Colonic mucosa (tissue), 4 donors: ENCODE measurements around the gene OR4K17. TPM values are rescaled to one million over a fixed set of nuclear protein-coding genes. Genes with fewer than 3 reads are reported as not detected.
"Not testable (repeated sequence)": the region's sequence is repeated elsewhere in the genome, so short reads cannot be mapped to it uniquely, and the experiment has no call there.

ENCODE experiments used
- DNase-seq: peaks from one replicate; pipeline ENCODE4 v3.0.0-alpha.2; 2020
- H3K27ac ChIP-seq: fragments of 200-600 bp; one replicate; pipeline ENCODE4 v1.8.0; 2021
- H3K27me3 ChIP-seq: fragments of 200-600 bp; one replicate; pipeline ENCODE4 v1.8.0; 2021
- H3K36me3 ChIP-seq: fragments of 200-600 bp; one replicate; pipeline ENCODE4 v1.8.0; 2021
- H3K4me1 ChIP-seq: fragments of 200-600 bp; one replicate; pipeline ENCODE4 v1.8.0; 2021; ENCODE audit warnings: mild to moderate bottlenecking
- H3K4me3 ChIP-seq: fragments of 200-600 bp; one replicate; pipeline ENCODE4 v1.8.0; 2021
- H3K9ac ChIP-seq, 2 donors: one replicate each; pipeline ENCODE4 v1.7.0; 2013; ENCODE audit warnings: control low read depth in 2 of 2, low read depth in 2 of 2, low read length in 2 of 2
- H3K9me3 ChIP-seq: fragments of 200-600 bp; one replicate; pipeline ENCODE4 v1.8.0; 2021
- intact Hi-C: fragments of 100-400 bp; cut with DNase I; formaldehyde crosslinking; loops from one replicate; pipeline ENCODE4 v1.14.1; 2022
- total RNA-seq, 2 donors: library from RNA; stranded (reverse); fragmentation: NEBNext Ultra II Directional in 1 of 2; extraction: Animal tissue kit (Norgen Biotek cat#: 25700) in 1 of 2; gene quantifications; one replicate each; pipeline ENCODE4 v1.2.1, GENCODE V29; 2021
- TF ChIP-seq, protein P1 (sequence below): fragments of 200-600 bp; IDR thresholded peaks from one replicate; pipeline ENCODE4 v1.8.0; 2022; ENCODE audit warnings: antibody characterized with exemption, mild to moderate bottlenecking
- donor health status: healthy.
- donor health status: DM: no; HTN: no; CAD: no.
- donor health status: DM: no; HTN: no; CAD: no.

OR4K17 gene, protein sequence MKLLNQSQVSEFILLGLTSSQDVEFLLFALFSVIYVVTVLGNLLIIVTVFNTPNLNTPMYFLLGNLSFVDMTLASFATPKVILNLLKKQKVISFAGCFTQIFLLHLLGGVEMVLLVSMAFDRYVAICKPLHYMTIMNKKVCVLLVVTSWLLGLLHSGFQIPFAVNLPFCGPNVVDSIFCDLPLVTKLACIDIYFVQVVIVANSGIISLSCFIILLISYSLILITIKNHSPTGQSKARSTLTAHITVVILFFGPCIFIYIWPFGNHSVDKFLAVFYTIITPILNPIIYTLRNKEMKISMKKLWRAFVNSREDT
- total RNA-seq = not detected

DNA sequence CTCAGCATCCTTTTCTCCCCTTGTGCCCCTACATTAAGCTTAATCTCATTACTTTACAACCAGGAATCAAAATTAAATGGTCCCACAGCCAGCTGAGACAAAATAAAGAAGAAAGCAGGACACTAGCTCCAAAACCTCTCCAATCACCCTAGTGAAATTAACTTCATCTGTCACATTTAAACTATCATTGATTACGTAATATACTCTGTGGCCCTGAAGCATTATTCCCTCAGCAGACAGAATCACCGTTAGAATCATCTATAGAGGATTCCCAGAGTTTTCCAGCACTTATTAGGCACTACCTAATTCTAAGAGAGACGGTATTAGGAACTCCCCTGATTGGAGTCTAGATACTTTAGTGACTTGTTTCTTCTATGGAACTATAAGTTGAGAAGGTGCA lies at the start of gene OR4K17:
Gene OR4K17, plus strand, starts transcription at position 302 of the 400 bp plus-strand sequence. CDS start 6,761 bp downstream, outside the sequence.
- no peaks in the 10 kb centered on the region for H3K9me3 ChIP-seq
- no peaks in the 10 kb centered on the region for H3K4me1 ChIP-seq
- no peak for DNase-seq
- H3K36me3 ChIP-seq = no peaks in the 10 kb centered on the region
- H3K9ac ChIP-seq = no peak within 1 kb of the TSS
- intact Hi-C loops = no loop called here
- H3K27me3 ChIP-seq = no peaks in the 10 kb centered on the region
- TF ChIP-seq, protein P1, sequence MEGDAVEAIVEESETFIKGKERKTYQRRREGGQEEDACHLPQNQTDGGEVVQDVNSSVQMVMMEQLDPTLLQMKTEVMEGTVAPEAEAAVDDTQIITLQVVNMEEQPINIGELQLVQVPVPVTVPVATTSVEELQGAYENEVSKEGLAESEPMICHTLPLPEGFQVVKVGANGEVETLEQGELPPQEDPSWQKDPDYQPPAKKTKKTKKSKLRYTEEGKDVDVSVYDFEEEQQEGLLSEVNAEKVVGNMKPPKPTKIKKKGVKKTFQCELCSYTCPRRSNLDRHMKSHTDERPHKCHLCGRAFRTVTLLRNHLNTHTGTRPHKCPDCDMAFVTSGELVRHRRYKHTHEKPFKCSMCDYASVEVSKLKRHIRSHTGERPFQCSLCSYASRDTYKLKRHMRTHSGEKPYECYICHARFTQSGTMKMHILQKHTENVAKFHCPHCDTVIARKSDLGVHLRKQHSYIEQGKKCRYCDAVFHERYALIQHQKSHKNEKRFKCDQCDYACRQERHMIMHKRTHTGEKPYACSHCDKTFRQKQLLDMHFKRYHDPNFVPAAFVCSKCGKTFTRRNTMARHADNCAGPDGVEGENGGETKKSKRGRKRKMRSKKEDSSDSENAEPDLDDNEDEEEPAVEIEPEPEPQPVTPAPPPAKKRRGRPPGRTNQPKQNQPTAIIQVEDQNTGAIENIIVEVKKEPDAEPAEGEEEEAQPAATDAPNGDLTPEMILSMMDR = no peak
- no peak within 1 kb of the TSS for H3K27ac ChIP-seq
- H3K4me3 ChIP-seq = no peak within 1 kb of the TSS

- TF ChIP-seq, protein P1 = no peak
- DNase-seq = no peak
- Histone ChIP-seq H3K9me3 (no peaks in the 10 kb centered on the region), H3K9ac (no peak overlapping the region), H3K36me3 (no peaks in the 10 kb centered on the region), H3K4me3 (no peak overlapping the region), H3K27me3 (no peaks in the 10 kb centered on the region), H3K27ac (no peak overlapping the region), H3K4me1 (no peaks in the 10 kb centered on the region)
- intact Hi-C loops = no loop called here
Measured at GRCh38 chr14:20092050-20092449, 18.5 kb upstream of the OR4K17 start.

DNA sequence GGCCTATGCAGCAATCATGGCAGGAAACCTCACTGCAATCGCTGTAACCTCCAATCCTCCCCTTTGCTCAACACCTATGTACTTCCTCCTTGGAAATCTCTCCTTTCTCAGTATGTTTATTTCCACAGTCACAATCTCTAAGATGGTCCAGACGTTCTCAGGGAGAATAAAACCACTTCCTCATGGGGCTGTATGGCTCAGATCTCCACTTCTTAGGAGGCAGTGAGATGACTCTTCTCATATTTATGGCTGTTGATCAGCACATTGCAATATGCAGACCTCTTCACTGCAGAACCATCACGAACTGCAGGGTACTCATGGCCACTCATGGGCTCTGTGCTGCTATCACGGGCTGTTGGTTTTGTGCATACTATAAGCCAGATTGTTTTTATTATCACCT lies 17.1 kb upstream of the OR4K17 start:
- H3K4me3 ChIP-seq = no peak overlapping the region
- no peak for DNase-seq
- H3K27ac ChIP-seq = no peak overlapping the region
- H3K4me1 ChIP-seq = no peaks in the 10 kb centered on the region
- H3K9me3 ChIP-seq = no peaks in the 10 kb centered on the region
- H3K36me3 ChIP-seq = no peaks in the 10 kb centered on the region
- TF ChIP-seq, protein P1 = no peak
- intact Hi-C loops = no loop called here
- no peaks in the 10 kb centered on the region for H3K27me3 ChIP-seq
- H3K9ac ChIP-seq = no peak overlapping the region

- H3K27me3 ChIP-seq, H3K9ac ChIP-seq, H3K4me3 ChIP-seq, H3K9me3 ChIP-seq, H3K4me1 ChIP-seq, intact Hi-C loops, H3K36me3 ChIP-seq, H3K27ac ChIP-seq, DNase-seq: not testable (repeated sequence)
Measured at GRCh38 chr14:20098926-20099770, 11.4 kb upstream of the OR4K17 start.

- intact Hi-C loops = no loop called here
- TF ChIP-seq, protein P1 = no peak
- H3K27me3 ChIP-seq = no peaks in the 10 kb centered on the region
- H3K27ac ChIP-seq = no peak overlapping the region
- no peak for DNase-seq
- no peak overlapping the region for H3K4me3 ChIP-seq
- no peaks in the 10 kb centered on the region for H3K9me3 ChIP-seq
- no peak overlapping the region for H3K9ac ChIP-seq
- H3K4me1 ChIP-seq = no peaks in the 10 kb centered on the region
- H3K36me3 ChIP-seq = no peaks in the 10 kb centered on the region
Measured at GRCh38 chr14:20112321-20112720, 1.8 kb downstream of the OR4K17 start.

GRCh38 chr14:20116748-20117147 lies 6.2 kb downstream of the OR4K17 start:
- TF ChIP-seq, protein P1 = no peak
- no peaks in the 10 kb centered on the region for H3K36me3 ChIP-seq
- no peak overlapping the region for H3K27ac ChIP-seq
- H3K9me3 ChIP-seq = no peaks in the 10 kb centered on the region
- DNase-seq = no peak
- no peaks in the 10 kb centered on the region for H3K4me1 ChIP-seq
- no peaks in the 10 kb centered on the region for H3K27me3 ChIP-seq
- intact Hi-C loops = no loop called here
- H3K9ac ChIP-seq = no peak overlapping the region
- no peak overlapping the region for H3K4me3 ChIP-seq
